ENCODE results near the gene STK10.

GRCh38 chr5:172177176-172177575, 10.8 kb downstream of the STK10 start:
- TF ChIP-seq CTCF (IDR thresholded peaks at IDR 0.05; ENCODE audit: low read depth, low read length, poor library complexity, severe bottlenecking) (no peak), EZH2phosphoT487 (IDR thresholded peaks at IDR 0.05; ENCODE audit: borderline replicate concordance, low read length) (no peak)

Data from DOHH2 (cell line).